GM12801 (cell line): ENCODE data around the gene OPRM1.

Experiments
- CTCF ChIP-seq: IDR thresholded peaks from one replicate; pipeline ENCODE4 v1.5.1; 2011; ENCODE audit warnings: control low read depth; ENCODE audit not compliant: insufficient read length; ENCODE audit errors: extremely low read depth

OPRM1 gene

DNA sequence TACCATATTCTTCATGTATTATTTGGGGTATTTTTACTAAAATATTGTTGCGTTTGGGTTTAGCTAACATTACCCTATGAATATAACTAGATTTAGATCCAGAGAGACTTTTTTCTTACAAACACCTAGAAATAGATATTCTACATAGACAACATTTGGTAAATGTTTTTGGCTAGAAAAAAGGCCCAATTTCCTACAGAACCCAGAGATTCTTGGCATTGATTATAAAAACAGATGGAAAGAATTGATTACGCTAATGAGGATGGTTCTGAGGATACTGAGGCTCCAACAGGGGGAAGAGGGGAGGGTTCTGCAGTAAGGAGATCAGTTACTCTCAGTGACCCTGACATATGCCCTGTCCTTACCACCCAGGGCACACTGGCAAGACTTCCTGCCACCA, 194.3 kb downstream of the OPRM1 start:
- TF ChIP-seq CTCF, result no peak

DNA sequence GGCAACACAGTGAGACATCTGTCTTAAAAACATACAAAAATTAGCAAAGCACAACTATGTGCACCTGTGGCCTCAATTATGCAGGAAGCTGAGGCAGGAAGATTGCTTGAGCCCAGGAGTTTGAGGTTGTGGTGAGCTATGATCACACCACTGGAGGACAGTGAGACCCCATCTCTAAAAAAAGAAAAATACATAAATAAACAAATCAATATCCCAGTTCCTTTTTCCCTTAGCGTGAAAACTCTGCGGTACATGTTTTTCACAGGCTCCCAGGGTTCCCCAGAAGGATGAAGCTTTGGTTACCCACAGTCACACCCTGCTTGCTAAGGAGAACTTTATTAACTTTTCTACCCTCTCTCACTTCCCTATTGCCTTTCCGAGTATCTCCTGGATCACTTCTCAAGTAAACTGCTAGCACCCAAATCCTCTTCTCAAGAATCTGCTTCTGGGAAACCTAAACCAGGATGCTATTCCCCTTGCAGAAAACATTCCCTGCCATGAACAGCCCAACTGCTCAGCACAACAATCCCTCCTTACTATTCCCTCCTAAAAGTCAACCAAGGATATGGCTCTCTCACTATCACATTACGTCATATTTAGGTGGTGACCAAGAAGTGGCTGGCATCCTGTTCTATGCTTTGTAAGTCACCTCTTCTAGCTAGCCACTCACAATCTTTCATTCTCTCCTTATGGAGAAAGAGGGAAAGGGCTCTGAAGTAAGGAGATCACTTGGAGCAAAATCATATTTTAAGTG, 195.2 kb downstream of the OPRM1 start:
- TF ChIP-seq CTCF, result no peak

DNA sequence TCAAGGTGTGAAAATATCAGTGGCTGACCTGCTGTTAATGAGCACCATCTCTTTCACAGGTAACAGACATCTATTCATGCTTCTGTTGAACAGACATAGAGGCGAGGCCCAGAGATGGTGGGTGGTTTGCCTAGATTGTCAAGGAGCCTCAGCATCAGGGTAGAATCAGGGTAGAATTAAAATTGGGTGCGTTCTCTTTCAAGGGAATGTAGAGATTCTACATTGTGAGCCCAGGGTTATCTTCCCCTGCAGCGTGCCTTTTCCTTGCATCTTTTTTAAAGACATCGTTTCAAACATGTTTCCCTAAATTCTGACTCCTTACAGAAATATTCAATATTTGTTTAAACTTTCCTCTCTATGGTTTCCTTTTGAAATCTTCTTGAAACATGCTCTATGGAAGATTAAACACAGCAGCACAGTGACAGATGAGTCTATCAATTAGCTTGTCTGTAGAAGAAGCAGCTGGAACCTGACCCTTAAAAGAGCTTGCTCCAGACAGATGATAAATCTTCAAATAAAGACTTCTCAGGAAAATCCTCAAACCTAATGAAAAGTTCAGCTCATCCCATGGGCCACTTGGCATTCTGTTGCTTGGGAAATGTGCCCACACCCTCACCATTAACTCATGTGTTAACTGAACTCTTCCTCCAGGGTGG, 197.7 kb downstream of the OPRM1 start:
- TF ChIP-seq CTCF, result no peak

DNA sequence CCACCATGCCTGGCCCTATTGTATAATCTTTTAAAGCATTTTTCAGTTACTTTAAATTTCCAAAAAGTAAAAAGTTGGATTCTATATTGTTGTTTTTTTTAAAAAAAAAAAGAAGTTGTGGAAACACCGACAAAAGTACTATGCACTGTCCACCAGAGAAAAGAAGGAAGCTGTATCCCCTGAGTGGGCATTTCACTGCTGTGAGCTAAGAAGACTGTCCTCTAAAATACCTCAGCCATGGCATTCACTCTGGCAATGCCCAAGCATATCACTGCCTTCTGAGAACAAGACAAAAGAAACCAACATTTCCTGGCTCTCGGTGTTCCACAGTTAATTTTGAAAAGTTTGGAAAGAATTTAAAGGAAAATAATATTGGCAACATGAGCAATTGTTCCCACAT, 199.8 kb downstream of the OPRM1 start:
- no peak for TF ChIP-seq CTCF

DNA sequence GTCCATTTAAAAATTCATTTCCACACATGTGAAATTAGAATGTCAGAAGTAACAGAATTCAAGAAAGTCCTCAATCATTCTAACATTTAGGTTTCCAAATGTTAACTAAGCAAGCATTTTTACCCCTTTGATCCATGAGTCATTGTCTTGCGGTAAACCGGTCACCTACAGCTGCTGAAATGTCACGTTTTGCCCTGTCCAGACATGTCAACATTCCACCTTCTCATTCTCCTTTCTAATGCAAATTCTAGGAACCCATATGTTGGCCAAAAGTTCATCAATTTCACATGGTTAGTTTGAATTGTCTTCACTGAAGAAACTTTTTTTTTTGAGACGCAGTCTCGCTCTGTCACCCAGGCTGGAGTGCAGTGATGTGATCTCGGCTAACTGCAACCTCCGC, 200.4 kb downstream of the OPRM1 start:
- TF ChIP-seq CTCF, result no peak

DNA sequence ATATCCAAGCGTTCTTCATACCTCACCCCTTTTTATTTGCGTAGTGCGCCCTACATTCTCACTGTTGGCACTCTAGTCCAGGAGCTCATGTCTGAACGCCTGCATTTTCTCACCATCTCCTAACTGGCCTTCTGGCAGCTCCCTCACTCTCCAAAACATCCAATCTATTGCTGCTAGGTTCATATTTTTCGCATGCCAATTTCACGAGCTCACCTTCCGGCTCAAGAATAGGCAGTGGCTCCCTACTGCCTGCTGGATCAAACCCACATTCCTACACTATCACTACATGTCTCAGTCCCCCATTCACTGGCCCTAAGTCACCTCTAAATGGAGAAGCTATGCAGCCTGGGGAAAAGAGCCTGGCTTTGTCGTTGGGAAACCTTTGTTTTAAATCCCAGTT, 202.5 kb downstream of the OPRM1 start:
- TF ChIP-seq CTCF, result no peak

DNA sequence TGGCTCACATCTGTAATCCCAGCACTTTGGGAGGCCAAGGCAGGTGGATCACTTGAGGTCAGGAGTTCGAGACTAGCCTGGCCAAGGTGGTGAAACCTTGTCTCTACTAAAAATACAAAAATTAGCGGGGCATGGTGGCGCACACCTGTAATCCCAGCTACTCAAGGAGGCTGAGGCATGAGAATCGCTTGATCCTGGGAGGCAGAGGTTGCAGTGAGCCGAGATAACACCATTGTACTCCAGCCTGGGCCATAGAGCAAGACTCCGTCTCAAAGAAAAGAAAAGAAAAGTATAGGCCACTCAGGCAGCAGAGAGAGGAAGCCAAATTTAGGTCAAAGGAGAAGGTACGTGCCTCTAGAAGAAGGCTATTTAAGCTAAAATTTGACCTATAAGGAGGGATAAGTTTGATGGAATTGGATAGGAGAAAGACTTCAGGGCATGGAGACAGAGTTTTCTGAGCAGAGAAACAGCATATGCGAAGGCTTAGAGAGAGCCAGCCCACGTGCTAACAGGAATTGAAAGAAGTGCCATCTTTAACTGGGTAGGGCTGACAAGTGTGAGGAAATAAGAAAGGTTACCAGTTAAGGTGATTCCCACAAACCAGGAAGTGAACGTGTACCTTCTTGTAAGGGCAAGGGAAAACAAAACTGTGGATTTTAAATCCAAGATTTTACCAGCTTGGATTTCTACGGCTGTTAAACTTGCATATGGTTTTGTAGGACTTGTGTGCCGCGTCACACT, 203.7 kb downstream of the OPRM1 start:
- no peak for TF ChIP-seq CTCF
